Naive thymus-derived CD8-positive, alpha-beta T cell (primary cell): ENCODE results near the gene IGFBP7. TPM values are rescaled to one million over a fixed set of nuclear protein-coding genes. Genes with fewer than 3 reads are reported as not detected.
"Not testable (repeated sequence)": the region's sequence is repeated elsewhere in the genome, so short reads cannot be mapped to it uniquely, and the experiment has no call there.

Experiments
- ATAC-seq, 2 donors: fragments of 150-1000 bp; cut with Tn5 transposase in 1 of 2; sonication (Bioruptor Pico), chemical (Tn5 transposase) in 1 of 2; 1 replicate in 1 of 2; 2 replicates in 1 of 2; pipeline ENCODE4 v1.10.0; 2021; ENCODE audit warnings: mild to moderate bottlenecking in 2 of 2, moderate library complexity in 2 of 2
- POLR2A ChIA-PET: fragments of 350-600 bp; sonication (Branson Sonifier 250); formaldehyde crosslinking; loops from one replicate; lab custom pipeline; 2021; ENCODE audit warnings: antibody characterized with exemption; lab: Charles Lee
- DNase-seq, 10 donors: peaks; one replicate each; pipeline versions ENCODE4 v3.0.0 to v3.0.0-alpha.2; 2020 to 2022
- H3K27ac Mint-ChIP-seq, 10 donors: one replicate each; pipeline ENCODE4 v1.8.0; 2020 to 2022; ENCODE audit warnings: mild to moderate bottlenecking in 10 of 10, mixed read lengths in 10 of 10, moderate library complexity in 4 of 10, inconsistent platforms in 1 of 10
- H3K27me3 Mint-ChIP-seq, 5 donors: one replicate each; pipeline ENCODE4 v1.8.0; 2021 to 2022; ENCODE audit warnings: mixed read lengths in 5 of 5
- H3K36me3 Mint-ChIP-seq, 3 donors: one replicate each; pipeline ENCODE4 v1.8.0; 2020 to 2022; ENCODE audit warnings: mixed read lengths in 3 of 3, mild to moderate bottlenecking in 2 of 3, inconsistent platforms in 1 of 3
- H3K4me1 Mint-ChIP-seq, 4 donors: one replicate each; pipeline ENCODE4 v1.8.0; 2021 to 2022; ENCODE audit warnings: mixed read lengths in 4 of 4
- H3K4me3 Mint-ChIP-seq, 10 donors: one replicate each; pipeline ENCODE4 v1.8.0; 2020 to 2022; ENCODE audit warnings: mild to moderate bottlenecking in 10 of 10, mixed read lengths in 10 of 10, moderate library complexity in 6 of 10, inconsistent platforms in 1 of 10
- H3K9me3 Mint-ChIP-seq, 9 donors: one replicate each; pipeline ENCODE4 v1.8.0; 2020 to 2022; ENCODE audit warnings: mixed read lengths in 9 of 9, mild to moderate bottlenecking in 3 of 9, inconsistent platforms in 1 of 9, moderate library complexity in 1 of 9
- polyA plus RNA-seq, 3 donors: library from polyadenylated mRNA; unstranded; fragments of 300-500 nt; fragmentation: Illumina TruSeq; gene quantifications; one replicate each; pipeline ENCODE4 v1.2.3, GENCODE V29; 2021
- total RNA-seq, 8 experiments: library from RNA in 2 of 8; stranded (reverse) in 2 of 8; gene quantifications; one replicate each; pipeline ENCODE4 v1.2.3 and lab custom pipeline; 2021 to 2026

IGFBP7 gene
- total and polyA plus RNA-seq, 5 experiments from 2014 or later: not detected

DNA sequence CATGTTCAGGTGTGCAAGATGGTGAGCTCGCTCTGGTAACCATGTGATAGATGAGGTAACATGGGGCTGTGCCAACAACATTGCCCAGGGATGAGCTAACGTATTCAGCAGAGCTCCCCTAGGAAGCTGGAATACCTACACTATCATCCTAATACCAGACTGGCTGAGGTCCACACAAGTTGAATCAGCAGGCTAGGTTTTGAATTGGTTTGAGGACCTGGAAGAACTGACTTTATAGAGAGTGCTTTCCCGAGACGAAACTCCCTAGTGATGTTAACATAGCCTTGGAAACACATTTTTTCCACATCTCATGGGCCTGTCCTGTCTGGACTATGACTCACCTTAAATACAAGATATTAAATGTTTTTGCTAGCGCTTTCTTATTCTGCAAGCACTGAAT, 56.7 kb downstream of the IGFBP7 start:
- ATAC-seq: no peak
- H3K27me3 Mint-ChIP-seq: peaks cover 12 to 30% (median 26%) of the 10 kb centered on the region in 5 donors
- H3K4me3 Mint-ChIP-seq: no peak overlapping the region
- POLR2A ChIA-PET: no interaction called here
- DNase-seq: no peak
- no peaks in the 10 kb centered on the region for H3K4me1 Mint-ChIP-seq
- H3K9me3 Mint-ChIP-seq: no peaks in the 10 kb centered on the region
- no peaks in the 10 kb centered on the region for H3K36me3 Mint-ChIP-seq
- H3K27ac Mint-ChIP-seq: no peak overlapping the region

GRCh38 chr4:57051524-57051923, 58.7 kb downstream of the IGFBP7 start:
- Mint-ChIP-seq H3K36me3 (peaks cover 0 to 7% (median 0%) of the 10 kb centered on the region in 3 donors), H3K27me3 (peaks cover 11 to 28% (median 28%) of the 10 kb centered on the region in 5 donors), H3K4me3 (no peak overlapping the region), H3K9me3 (peaks cover 0 to 8% (median 0%) of the 10 kb centered on the region in 9 donors), H3K27ac (no peak overlapping the region), H3K4me1 (no peaks in the 10 kb centered on the region)
- ATAC-seq: no peak
- POLR2A ChIA-PET: no interaction called here
- no peak for DNase-seq

GRCh38 chr4:57051095-57051494, 59.1 kb downstream of the IGFBP7 start:
- no peak overlapping the region for H3K27ac Mint-ChIP-seq
- no peak overlapping the region for H3K4me3 Mint-ChIP-seq
- peaks cover 0 to 10% (median 0%) of the 10 kb centered on the region in 9 donors for H3K9me3 Mint-ChIP-seq
- POLR2A ChIA-PET: no interaction called here
- H3K4me1 Mint-ChIP-seq: no peaks in the 10 kb centered on the region
- H3K27me3 Mint-ChIP-seq: peaks cover 7 to 28% (median 26%) of the 10 kb centered on the region in 5 donors
- ATAC-seq (no peak), DNase-seq (no peak)
- peaks cover 0 to 11% (median 0%) of the 10 kb centered on the region in 3 donors for H3K36me3 Mint-ChIP-seq

DNA sequence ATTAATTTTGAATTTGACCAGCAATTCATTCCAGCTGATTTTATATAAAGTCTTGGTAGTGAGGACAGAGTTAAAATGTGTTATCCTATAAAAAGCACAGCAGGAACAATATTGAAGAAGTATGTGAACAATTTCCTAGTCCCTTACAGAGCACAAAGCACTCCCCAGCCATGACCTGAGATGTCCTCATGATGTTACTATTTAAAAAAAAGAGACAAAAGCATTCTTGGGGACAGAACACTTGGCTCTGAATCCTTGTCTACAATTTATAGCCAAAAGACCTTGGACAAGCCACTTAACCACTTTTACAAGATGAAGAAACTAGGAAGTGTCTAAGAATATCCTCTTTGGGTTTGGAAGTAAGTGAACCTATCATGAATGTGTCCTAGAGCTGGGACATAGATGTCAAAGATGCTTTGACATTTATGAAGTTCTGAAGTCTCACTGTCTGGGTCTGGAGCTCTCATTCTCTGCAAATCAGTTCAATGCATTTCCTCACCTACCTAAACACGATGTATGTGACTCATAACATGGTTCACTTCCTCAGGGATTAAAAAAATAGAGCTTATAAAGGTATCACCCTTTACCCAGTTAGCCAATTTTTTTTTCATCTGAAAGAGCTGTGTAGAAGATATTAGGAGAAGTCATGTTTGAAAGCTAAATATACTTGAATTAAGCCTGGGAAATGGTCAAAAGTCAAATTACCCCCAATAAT, 61.4 kb downstream of the IGFBP7 start:
- Mint-ChIP-seq H3K27ac (no peak overlapping the region), H3K9me3 (peaks cover 0 to 10% (median 0%) of the 10 kb centered on the region in 9 donors), H3K4me3 (no peak overlapping the region), H3K27me3 (peaks cover 5 to 27% (median 23%) of the 10 kb centered on the region in 5 donors), H3K4me1 (no peaks in the 10 kb centered on the region), H3K36me3 (peaks cover 0 to 13% (median 0%) of the 10 kb centered on the region in 3 donors)
- no peak for DNase-seq
- POLR2A ChIA-PET: no interaction called here
- ATAC-seq: no peak

DNA sequence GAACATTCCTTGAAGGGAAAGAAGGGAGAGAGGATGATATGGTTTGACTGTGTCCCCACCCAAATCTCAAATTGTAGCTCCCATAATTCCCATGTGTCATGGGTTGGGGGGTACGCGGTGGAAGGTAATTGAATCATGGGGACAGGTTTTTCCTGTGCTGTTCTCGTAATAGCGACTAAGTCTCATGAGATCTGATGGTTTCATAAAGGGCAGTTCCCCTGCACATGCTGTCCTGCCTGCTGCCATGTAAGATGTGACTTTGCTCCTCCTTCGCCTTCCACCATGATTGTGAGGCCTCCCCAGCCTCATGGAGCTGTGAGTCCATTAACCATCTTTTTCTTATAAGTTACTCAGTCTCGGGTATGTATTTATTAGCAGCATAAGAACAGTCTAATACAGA, 63.1 kb downstream of the IGFBP7 start:
- H3K4me1 Mint-ChIP-seq, H3K4me3 Mint-ChIP-seq, POLR2A ChIA-PET, H3K27ac Mint-ChIP-seq, DNase-seq, H3K9me3 Mint-ChIP-seq, ATAC-seq: not testable (repeated sequence)
- H3K27me3 Mint-ChIP-seq: peaks cover 5 to 25% (median 22%) of the 10 kb centered on the region in 5 donors
- peaks cover 0 to 13% (median 0%) of the 10 kb centered on the region in 3 donors for H3K36me3 Mint-ChIP-seq

DNA sequence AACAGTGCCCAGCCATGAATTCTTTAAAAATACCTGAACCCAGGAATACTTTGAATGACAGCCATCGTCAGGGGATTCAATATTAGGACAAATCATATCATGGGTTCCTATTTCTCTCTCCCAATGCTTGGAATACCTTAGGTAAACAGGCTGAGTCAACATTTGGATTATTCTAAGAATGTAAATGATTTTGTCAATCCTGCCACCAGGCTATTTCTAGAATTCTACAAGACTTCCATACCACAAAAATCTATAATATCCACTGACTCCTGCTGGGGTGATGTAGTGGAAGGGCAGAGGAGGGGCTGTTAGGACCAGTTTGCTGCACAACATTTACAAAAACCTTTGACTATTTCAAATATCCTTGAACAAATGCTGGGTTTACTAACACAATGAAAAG, 65.2 kb downstream of the IGFBP7 start:
- H3K4me1 Mint-ChIP-seq: no peaks in the 10 kb centered on the region
- ATAC-seq (no peak), DNase-seq (no peak)
- POLR2A ChIA-PET: no interaction called here
- peaks cover 7 to 30% (median 19%) of the 10 kb centered on the region in 5 donors for H3K27me3 Mint-ChIP-seq
- H3K4me3 Mint-ChIP-seq: no peak overlapping the region
- peaks cover 0 to 10% (median 0%) of the 10 kb centered on the region in 9 donors for H3K9me3 Mint-ChIP-seq
- H3K27ac Mint-ChIP-seq: no peak overlapping the region
- H3K36me3 Mint-ChIP-seq: peaks cover 0 to 13% (median 0%) of the 10 kb centered on the region in 3 donors

DNA sequence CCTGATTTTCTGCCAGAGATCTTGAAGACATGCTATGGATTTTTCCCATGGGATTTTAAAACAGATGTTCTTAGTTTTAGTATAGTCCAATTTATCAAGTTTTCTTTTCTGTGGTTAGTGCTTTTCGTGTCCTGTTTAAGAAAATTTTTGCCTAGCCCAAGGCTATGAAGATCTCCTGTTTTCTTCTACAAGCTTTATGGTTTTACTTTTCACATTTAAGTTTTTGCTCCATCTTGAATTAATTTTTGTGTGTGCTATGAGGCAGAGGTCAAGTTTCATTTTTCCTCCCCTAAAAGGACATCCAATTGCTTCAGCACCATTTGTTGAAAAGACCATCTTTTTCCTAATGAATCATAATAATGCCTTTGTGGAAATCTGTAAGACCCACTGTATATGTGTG, 65.9 kb downstream of the IGFBP7 start:
- peaks cover 0 to 10% (median 0%) of the 10 kb centered on the region in 9 donors for H3K9me3 Mint-ChIP-seq
- DNase-seq: no peak
- H3K27ac Mint-ChIP-seq: no peak overlapping the region
- peaks cover 0 to 13% (median 0%) of the 10 kb centered on the region in 3 donors for H3K36me3 Mint-ChIP-seq
- no peak overlapping the region for H3K4me3 Mint-ChIP-seq
- no peak for ATAC-seq
- POLR2A ChIA-PET: no interaction called here
- peaks cover 7 to 34% (median 22%) of the 10 kb centered on the region in 5 donors for H3K27me3 Mint-ChIP-seq
- H3K4me1 Mint-ChIP-seq: no peaks in the 10 kb centered on the region

- DNase-seq (no peak), ATAC-seq (no peak)
- Mint-ChIP-seq H3K9me3 (peaks cover 0 to 10% (median 0%) of the 10 kb centered on the region in 9 donors), H3K27ac (no peak overlapping the region), H3K27me3 (peaks cover 7 to 34% (median 22%) of the 10 kb centered on the region in 5 donors), H3K36me3 (peaks cover 0 to 13% (median 0%) of the 10 kb centered on the region in 3 donors), H3K4me1 (no peaks in the 10 kb centered on the region), H3K4me3 (no peak overlapping the region)
- POLR2A ChIA-PET: no interaction called here
These were observed 66.6 kb downstream of the IGFBP7 start for GRCh38 chr4:57043347-57044251.

- H3K27ac Mint-ChIP-seq: no peak overlapping the region
- no peak overlapping the region for H3K4me3 Mint-ChIP-seq
- ATAC-seq (no peak), DNase-seq (no peak)
- peaks cover 0 to 10% (median 0%) of the 10 kb centered on the region in 9 donors for H3K9me3 Mint-ChIP-seq
- peaks cover 0 to 13% (median 0%) of the 10 kb centered on the region in 3 donors for H3K36me3 Mint-ChIP-seq
- POLR2A ChIA-PET: no interaction called here
- H3K27me3 Mint-ChIP-seq: peaks cover 7 to 34% (median 22%) of the 10 kb centered on the region in 5 donors
- H3K4me1 Mint-ChIP-seq: no peaks in the 10 kb centered on the region
These were observed 67.4 kb downstream of the IGFBP7 start for GRCh38 chr4:57042711-57043169.

- POLR2A ChIA-PET: interaction anchor here (0.9 kb wide), 1 partner anchor 9 kb away, joined by 5 read pairs; no protein-coding TSS in a partner anchor
- H3K4me1 Mint-ChIP-seq: no peaks in the 10 kb centered on the region
- peaks cover 0 to under 1% (median 0%) of the 10 kb centered on the region in 3 donors for H3K36me3 Mint-ChIP-seq
These were observed 69.2 kb downstream of the IGFBP7 start for GRCh38 chr4:57041020-57041419.

DNA sequence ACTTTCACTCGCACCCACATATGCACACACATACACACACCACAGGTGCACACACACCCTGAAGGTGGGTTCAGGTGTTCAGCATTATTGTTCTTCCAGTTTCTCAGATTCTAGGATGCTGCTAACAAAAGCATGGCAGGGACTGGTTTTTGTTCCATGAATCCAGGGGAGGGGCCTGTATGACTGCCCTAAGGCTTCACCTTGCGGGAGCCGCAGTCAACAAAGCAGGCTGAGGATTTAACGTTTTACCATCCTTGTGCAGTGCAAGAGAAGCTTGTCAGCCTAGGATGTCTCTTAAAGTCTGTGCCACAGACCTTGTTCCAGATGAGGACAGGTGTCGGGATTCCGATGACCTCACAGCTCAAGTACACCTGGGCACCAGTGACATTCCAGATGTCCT, 69.7 kb downstream of the IGFBP7 start:
- Mint-ChIP-seq H3K4me1 (no peaks in the 10 kb centered on the region), H3K9me3 (no peaks in the 10 kb centered on the region), H3K4me3 (no peak overlapping the region), H3K27ac (peak overlapping the region in 2 of 10 donors; percentile 26 to 37), H3K27me3 (peaks cover 0 to 17% (median 12%) of the 10 kb centered on the region in 5 donors), H3K36me3 (no peaks in the 10 kb centered on the region)
- no peak for ATAC-seq
- POLR2A ChIA-PET: interaction anchor here (0.9 kb wide), 1 partner anchor 10 kb away, joined by 5 read pairs; no protein-coding TSS in a partner anchor
- no peak for DNase-seq

More at GRCh38 chr4:57041020-57041419, 69.2 kb downstream of the IGFBP7 start:
- DNase-seq (no peak), ATAC-seq (no peak)
- Mint-ChIP-seq H3K27ac (no peak overlapping the region), H3K4me3 (no peak overlapping the region), H3K9me3 (peaks cover 0 to 3% (median 0%) of the 10 kb centered on the region in 9 donors), H3K27me3 (peaks cover 2 to 21% (median 12%) of the 10 kb centered on the region in 5 donors)

DNA sequence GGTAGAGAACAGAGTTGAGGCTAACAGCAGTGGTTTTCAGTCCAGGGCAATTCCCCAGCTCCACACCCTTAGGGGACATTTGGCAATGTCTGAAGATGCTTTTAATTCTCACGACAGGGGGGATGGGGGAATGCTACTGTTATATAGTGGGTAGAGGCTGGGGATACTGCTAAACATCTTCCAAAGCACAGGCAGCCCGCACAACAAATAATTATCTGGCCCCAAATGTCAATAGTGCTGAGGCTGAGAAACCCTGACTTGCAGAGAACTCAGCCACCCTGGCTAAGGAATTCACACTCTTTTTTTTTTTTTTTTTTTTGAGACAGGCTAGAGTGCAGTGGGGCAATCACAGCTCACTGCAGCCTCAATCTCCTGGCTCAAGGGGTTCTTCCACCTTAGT, 70.8 kb downstream of the IGFBP7 start:
- no peak for DNase-seq
- ATAC-seq: no peak
- Mint-ChIP-seq H3K27me3 (peaks cover 0 to 17% (median 12%) of the 10 kb centered on the region in 5 donors), H3K27ac (no peak overlapping the region), H3K4me3 (no peak overlapping the region), H3K4me1 (no peaks in the 10 kb centered on the region), H3K36me3 (no peaks in the 10 kb centered on the region), H3K9me3 (no peaks in the 10 kb centered on the region)
- POLR2A ChIA-PET: no interaction called here
